Body of pancreas (tissue), 4 donors: ENCODE data around the gene EFCAB6. TPM values are rescaled to one million over a fixed set of nuclear protein-coding genes. Genes with fewer than 3 reads are reported as not detected.

Source experiments
- ATAC-seq: fragments of 150-250 bp; one replicate; pipeline ENCODE4 v1.9.1; 2016
- DNase-seq, 4 donors: peaks; one replicate each; pipeline ENCODE4 v3.0.0-alpha.2; 2019
- H3K27ac ChIP-seq, 4 donors: fragments of 200-600 bp; sonication (generic); 1 replicate in 3 of 4; 2 replicates in 1 of 4; pipeline versions ENCODE4 v1.5.1 to v1.6.1; 2016 to 2019; ENCODE audit warnings: mild to moderate bottlenecking in 1 of 4, mixed read lengths in 1 of 4, moderate library complexity in 1 of 4
- H3K27me3 ChIP-seq, 2 donors: fragments of 200-600 bp; sonication (generic); one replicate each; pipeline ENCODE4 v1.6.0; 2016; ENCODE audit warnings: mild to moderate bottlenecking in 1 of 2
- H3K36me3 ChIP-seq, 2 donors: fragments of 200-600 bp; sonication (generic); replicated peaks in 1 of 2; 2 replicates each; pipeline ENCODE4 v1.5.1; 2016; ENCODE audit warnings: low read depth in 2 of 2; ENCODE audit not compliant: insufficient read depth in 1 of 2
- H3K4me1 ChIP-seq: fragments of 200-600 bp; sonication (generic); one replicate; pipeline ENCODE4 v1.6.0; 2016
- H3K4me3 ChIP-seq, 2 donors: fragments of 200-600 bp; sonication (generic); 1 replicate in 1 of 2; 2 replicates in 1 of 2; pipeline ENCODE4 v1.5.1; 2016 to 2019
- H3K9me3 ChIP-seq, 3 donors: fragments of 200-600 bp; sonication (generic); 1 replicate in 2 of 3; 2 replicates in 1 of 3; pipeline ENCODE4 v1.5.1; 2016
- CTCF ChIP-seq, 7 experiments: fragments of 450-650 bp in 4 of 7; fragments of 200-600 bp in 3 of 7; sonication (generic) in 3 of 7; IDR thresholded peaks; one replicate each; pipeline ENCODE4 v1.5.1; 2016 to 2019; ENCODE audit warnings: antibody characterized with exemption in 7 of 7
- POLR2A ChIP-seq, 3 donors: fragments of 450-650 bp; IDR thresholded peaks; one replicate each; pipeline ENCODE4 v1.6.1; 2016; ENCODE audit warnings: antibody characterized with exemption in 3 of 3, mild to moderate bottlenecking in 2 of 3
- WGBS, 2 donors: methylation state at CpG; one replicate each; pipeline ENCODE4 v1.1.5; 2017; 5-methylcytosine and 5-hydroxymethylcytosine counted together
- intact Hi-C: fragments of 100-400 bp; cut with DNase I; formaldehyde crosslinking; loops from one replicate; pipeline ENCODE4 v1.15.1; 2023
- total RNA-seq, 2 donors: library from RNA; depleted of rRNA; stranded (reverse); fragments of >200 nt; gene quantifications; one replicate each; pipeline ENCODE4 v1.1.0, GENCODE V29; 2016

Gene EFCAB6
- total RNA-seq, 2 donors from 2014 or later, result 4.0 to 4.4 TPM

GRCh38 chr22:43847376-43848289 is 35.5 kb upstream of the EFCAB6 start:
- Histone ChIP-seq H3K4me3 (no peak overlapping the region), H3K27me3 (no peaks in the 10 kb centered on the region), H3K36me3 (no peaks in the 10 kb centered on the region), H3K27ac (no peak overlapping the region), H3K9me3 (no peaks in the 10 kb centered on the region), H3K4me1 (peaks cover 7% of the 10 kb centered on the region)
- intact Hi-C loops, result no loop called here
- DNase-seq, result peak in 1 of 4 donors; percentile 2
- no peak for ATAC-seq
- TF ChIP-seq CTCF (IDR thresholded peaks at IDR 0.05) (no peak), POLR2A (IDR thresholded peaks at IDR 0.05) (no peak)
- WGBS, 2 donors, result 76 to 83% methylated on average over 14 of the region's 14 CpGs

- Histone ChIP-seq H3K4me1 (peaks cover 7% of the 10 kb centered on the region), H3K36me3 (no peaks in the 10 kb centered on the region), H3K4me3 (no peak overlapping the region), H3K9me3 (no peaks in the 10 kb centered on the region), H3K27me3 (no peaks in the 10 kb centered on the region), H3K27ac (no peak overlapping the region)
- DNase-seq (no peak), ATAC-seq (no peak)
- no peak for TF ChIP-seq POLR2A (IDR thresholded peaks at IDR 0.05)
- TF ChIP-seq CTCF (IDR thresholded peaks at IDR 0.05), result no peak
- WGBS, 2 donors, result 69 to 71% methylated on average over 11 of the region's 11 CpGs
- intact Hi-C loops, result no loop called here
Measured at GRCh38 chr22:43846966-43847365, 34.9 kb upstream of the EFCAB6 start.

- H3K27ac ChIP-seq, result no peak overlapping the region
- H3K4me1 ChIP-seq, result peaks cover 7% of the 10 kb centered on the region
- no peaks in the 10 kb centered on the region for H3K27me3 ChIP-seq
- WGBS, 2 donors, result 57 to 65% methylated on average over 11 of the region's 11 CpGs
- intact Hi-C loops, result no loop called here
- no peaks in the 10 kb centered on the region for H3K36me3 ChIP-seq
- TF ChIP-seq CTCF (IDR thresholded peaks at IDR 0.05), result no peak
- TF ChIP-seq POLR2A (IDR thresholded peaks at IDR 0.05), result no peak
- H3K4me3 ChIP-seq, result no peak overlapping the region
- no peak for ATAC-seq
- no peak for DNase-seq
- H3K9me3 ChIP-seq, result no peaks in the 10 kb centered on the region
Measured at GRCh38 chr22:43845981-43846380, 33.9 kb upstream of the EFCAB6 start.

- Histone ChIP-seq H3K9me3 (no peaks in the 10 kb centered on the region), H3K4me3 (no peak overlapping the region), H3K36me3 (no peaks in the 10 kb centered on the region), H3K27me3 (no peaks in the 10 kb centered on the region), H3K4me1 (peaks cover 7% of the 10 kb centered on the region), H3K27ac (no peak overlapping the region)
- no peak for ATAC-seq
- intact Hi-C loops, result no loop called here
- WGBS, 2 donors, result 64 to 71% methylated on average over 13 to 31 of the region's 31 CpGs
- TF ChIP-seq POLR2A (IDR thresholded peaks at IDR 0.05), result no peak
- no peak for TF ChIP-seq CTCF (IDR thresholded peaks at IDR 0.05)
- DNase-seq, result no peak
Measured at GRCh38 chr22:43844560-43845545, 32.7 kb upstream of the EFCAB6 start.
